Neural cell (in vitro differentiated cells): Measurements from ENCODE around the gene KCNT1. TPM values are rescaled to one million over a fixed set of nuclear protein-coding genes. Genes with fewer than 3 reads are reported as not detected.

Experiments used
- H2AFZ ChIP-seq: fragments of 200-600, 300-800 bp; sonication (generic), shearing (Covaris generic); 2 replicates; pipeline ENCODE4 v1.6.0; 2014; ENCODE audit warnings: low read depth, mild to moderate bottlenecking, antibody characterized with exemption, low read length, moderate library complexity
- H3F3A ChIP-seq: fragments of 200-600 bp; shearing (Covaris generic); 2 replicates; pipeline ENCODE4 v1.6.1; 2016; ENCODE audit warnings: mild to moderate bottlenecking, moderate library complexity, mixed read lengths, antibody characterized with exemption, low read length; ENCODE audit not compliant: insufficient read depth, poor library complexity, severe bottlenecking
- H3K27ac ChIP-seq: fragments of 200-600, 300-800 bp; sonication (generic), shearing (Covaris generic); 2 replicates; pipeline ENCODE4 v1.5.1; 2014; ENCODE audit warnings: mild to moderate bottlenecking, low read length, moderate library complexity
- H3K27me3 ChIP-seq: fragments of 300-800, 200-600 bp; sonication (generic), shearing (Covaris generic); 2 replicates; pipeline ENCODE4 v1.6.0; 2014; ENCODE audit warnings: mild to moderate bottlenecking, low read depth, low read length, moderate library complexity; ENCODE audit not compliant: insufficient read depth
- H3K36me3 ChIP-seq: fragments of 300-800, 200-600 bp; sonication (generic), shearing (Covaris generic); 2 replicates; pipeline ENCODE4 v1.5.1; 2014; ENCODE audit warnings: mild to moderate bottlenecking, antibody characterized with exemption, low read length, moderate library complexity; ENCODE audit not compliant: insufficient read depth
- H3K4me2 ChIP-seq: fragments of 300-800, 200-600 bp; sonication (generic), shearing (Covaris generic); 2 replicates; pipeline ENCODE4 v1.6.0; 2014; ENCODE audit warnings: mild to moderate bottlenecking, low read length
- H3K4me3 ChIP-seq: fragments of 300-800, 200-600 bp; sonication (generic), shearing (Covaris generic); 2 replicates; pipeline ENCODE4 v1.5.1; 2014; ENCODE audit warnings: mild to moderate bottlenecking, low read length, moderate library complexity
- H3K79me2 ChIP-seq: fragments of 200-600 bp; shearing (Covaris generic); replicated peaks from 2 replicates; pipeline ENCODE4 v1.6.0; 2014; ENCODE audit warnings: mild to moderate bottlenecking, low read length, moderate library complexity; ENCODE audit not compliant: insufficient read depth
- H3K9ac ChIP-seq: fragments of 300-800, 200-600 bp; sonication (generic), shearing (Covaris generic); 2 replicates; pipeline ENCODE4 v1.6.1; 2016; ENCODE audit warnings: mild to moderate bottlenecking, low read length, mixed read lengths
- H3K9me2 ChIP-seq: fragments of 200-600 bp; shearing (Covaris generic); 2 replicates; pipeline ENCODE4 v1.6.1; 2016; ENCODE audit warnings: mild to moderate bottlenecking, low read length, mixed read lengths; ENCODE audit not compliant: insufficient read depth
- H3K9me3 ChIP-seq: fragments of 200-600, 300-800 bp; sonication (generic), shearing (Covaris generic); 2 replicates; pipeline ENCODE4 v1.6.1; 2016; ENCODE audit warnings: mild to moderate bottlenecking, mixed run types, low read length, moderate library complexity, mixed read lengths
- H4K20me1 ChIP-seq: fragments of 200-600 bp; shearing (Covaris generic); 2 replicates; pipeline ENCODE4 v1.6.1; 2016; ENCODE audit warnings: mild to moderate bottlenecking, mixed run types; ENCODE audit not compliant: insufficient read depth
- EP300 ChIP-seq: fragments of 450-650 bp; conservative IDR thresholded peaks from 2 replicates; pipeline ENCODE4 v1.6.1; 2014; ENCODE audit warnings: antibody characterized with exemption, mild to moderate bottlenecking, moderate library complexity; ENCODE audit not compliant: poor library complexity, severe bottlenecking
- EZH2 ChIP-seq: fragments of 200-600, 300-800 bp; shearing (Covaris generic), sonication (generic); IDR thresholded peaks from 2 replicates; pipeline ENCODE4 v1.6.1; 2014; ENCODE audit warnings: antibody characterized with exemption, low read length, borderline replicate concordance, mild to moderate bottlenecking; ENCODE audit not compliant: insufficient read depth, poor library complexity, severe bottlenecking
- MXI1 ChIP-seq: fragments of 450-650 bp; conservative IDR thresholded peaks from 2 replicates; pipeline ENCODE4 v1.6.1; 2014; ENCODE audit warnings: antibody characterized with exemption, mild to moderate bottlenecking; ENCODE audit not compliant: poor library complexity, severe bottlenecking
- POLR2AphosphoS5 ChIP-seq: IDR thresholded peaks from 2 replicates; pipeline ENCODE4 v1.6.1; 2012
- RAD21 ChIP-seq: fragments of 450-650 bp; conservative IDR thresholded peaks from 2 replicates; pipeline ENCODE4 v1.6.1; 2014; ENCODE audit warnings: antibody characterized with exemption, mild to moderate bottlenecking, moderate library complexity
- SMC3 ChIP-seq: fragments of 450-650 bp; conservative IDR thresholded peaks from 2 replicates; pipeline ENCODE4 v1.6.1; 2014; ENCODE audit warnings: antibody characterized with exemption, mild to moderate bottlenecking, moderate library complexity; ENCODE audit not compliant: poor library complexity
- TAF1 ChIP-seq: IDR thresholded peaks from 2 replicates; pipeline ENCODE4 v1.6.1; 2012; ENCODE audit warnings: low read depth
- polyA plus RNA-seq: library from polyadenylated mRNA; depleted of rRNA; stranded (reverse); fragments of >200 nt; gene quantifications from 2 replicates; pipeline ENCODE4 v1.2.3, GENCODE V29; 2014
- TF ChIP-seq, protein P1 (sequence below): fragments of 450-650 bp; IDR thresholded peaks from 2 replicates; pipeline ENCODE4 v1.5.1; 2014; ENCODE audit warnings: antibody characterized with exemption, mild to moderate bottlenecking, moderate library complexity; ENCODE audit not compliant: poor library complexity, severe bottlenecking
- TF ChIP-seq, protein P2 (sequence below): IDR thresholded peaks from 2 replicates; pipeline ENCODE4 v1.6.1; 2012; ENCODE audit warnings: borderline replicate concordance

KCNT1 gene
- polyA plus RNA-seq, 1 donor from 2014 or later = 0.67 TPM

DNA sequence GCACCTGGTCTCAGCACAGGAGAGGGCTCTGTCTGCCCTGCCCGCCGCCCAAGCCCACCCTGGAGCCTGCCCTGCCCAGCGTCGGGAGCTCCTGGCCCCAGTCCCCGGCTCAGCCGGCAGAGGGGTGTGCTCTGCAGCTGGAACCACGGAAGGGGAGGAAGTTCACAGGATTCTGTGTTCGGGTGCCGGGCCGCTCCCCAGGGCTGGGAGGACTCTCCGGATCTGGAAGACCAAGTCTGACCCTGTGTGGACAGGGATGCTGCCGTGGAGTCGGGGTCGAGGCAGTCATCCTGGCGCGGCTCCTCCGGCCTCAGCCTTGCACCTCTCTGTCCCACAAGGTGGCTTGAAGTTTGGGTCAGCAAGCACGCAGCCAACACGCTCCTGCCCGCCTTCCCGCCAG is 78.6 kb downstream of the KCNT1 start:
- Histone ChIP-seq H3F3A (no peaks in the 10 kb centered on the region), H3K4me3 (no peak overlapping the region), H3K9ac (no peak overlapping the region), H3K9me2 (no peaks in the 10 kb centered on the region), H3K4me2 (no peak overlapping the region), H4K20me1 (no peaks in the 10 kb centered on the region), H2AFZ (no peak overlapping the region), H3K36me3 (no peaks in the 10 kb centered on the region), H3K9me3 (no peaks in the 10 kb centered on the region), H3K79me2 (no peaks in the 10 kb centered on the region), H3K27me3 (no peaks in the 10 kb centered on the region), H3K27ac (no peak overlapping the region)
- TF ChIP-seq EP300 (no peak), MXI1 (no peak), RAD21 (no peak), SMC3 (no peak), TAF1 (no peak), EZH2 (no peak)
- TF ChIP-seq, protein P1, sequence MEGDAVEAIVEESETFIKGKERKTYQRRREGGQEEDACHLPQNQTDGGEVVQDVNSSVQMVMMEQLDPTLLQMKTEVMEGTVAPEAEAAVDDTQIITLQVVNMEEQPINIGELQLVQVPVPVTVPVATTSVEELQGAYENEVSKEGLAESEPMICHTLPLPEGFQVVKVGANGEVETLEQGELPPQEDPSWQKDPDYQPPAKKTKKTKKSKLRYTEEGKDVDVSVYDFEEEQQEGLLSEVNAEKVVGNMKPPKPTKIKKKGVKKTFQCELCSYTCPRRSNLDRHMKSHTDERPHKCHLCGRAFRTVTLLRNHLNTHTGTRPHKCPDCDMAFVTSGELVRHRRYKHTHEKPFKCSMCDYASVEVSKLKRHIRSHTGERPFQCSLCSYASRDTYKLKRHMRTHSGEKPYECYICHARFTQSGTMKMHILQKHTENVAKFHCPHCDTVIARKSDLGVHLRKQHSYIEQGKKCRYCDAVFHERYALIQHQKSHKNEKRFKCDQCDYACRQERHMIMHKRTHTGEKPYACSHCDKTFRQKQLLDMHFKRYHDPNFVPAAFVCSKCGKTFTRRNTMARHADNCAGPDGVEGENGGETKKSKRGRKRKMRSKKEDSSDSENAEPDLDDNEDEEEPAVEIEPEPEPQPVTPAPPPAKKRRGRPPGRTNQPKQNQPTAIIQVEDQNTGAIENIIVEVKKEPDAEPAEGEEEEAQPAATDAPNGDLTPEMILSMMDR = no peak
- TF ChIP-seq, protein P2, sequence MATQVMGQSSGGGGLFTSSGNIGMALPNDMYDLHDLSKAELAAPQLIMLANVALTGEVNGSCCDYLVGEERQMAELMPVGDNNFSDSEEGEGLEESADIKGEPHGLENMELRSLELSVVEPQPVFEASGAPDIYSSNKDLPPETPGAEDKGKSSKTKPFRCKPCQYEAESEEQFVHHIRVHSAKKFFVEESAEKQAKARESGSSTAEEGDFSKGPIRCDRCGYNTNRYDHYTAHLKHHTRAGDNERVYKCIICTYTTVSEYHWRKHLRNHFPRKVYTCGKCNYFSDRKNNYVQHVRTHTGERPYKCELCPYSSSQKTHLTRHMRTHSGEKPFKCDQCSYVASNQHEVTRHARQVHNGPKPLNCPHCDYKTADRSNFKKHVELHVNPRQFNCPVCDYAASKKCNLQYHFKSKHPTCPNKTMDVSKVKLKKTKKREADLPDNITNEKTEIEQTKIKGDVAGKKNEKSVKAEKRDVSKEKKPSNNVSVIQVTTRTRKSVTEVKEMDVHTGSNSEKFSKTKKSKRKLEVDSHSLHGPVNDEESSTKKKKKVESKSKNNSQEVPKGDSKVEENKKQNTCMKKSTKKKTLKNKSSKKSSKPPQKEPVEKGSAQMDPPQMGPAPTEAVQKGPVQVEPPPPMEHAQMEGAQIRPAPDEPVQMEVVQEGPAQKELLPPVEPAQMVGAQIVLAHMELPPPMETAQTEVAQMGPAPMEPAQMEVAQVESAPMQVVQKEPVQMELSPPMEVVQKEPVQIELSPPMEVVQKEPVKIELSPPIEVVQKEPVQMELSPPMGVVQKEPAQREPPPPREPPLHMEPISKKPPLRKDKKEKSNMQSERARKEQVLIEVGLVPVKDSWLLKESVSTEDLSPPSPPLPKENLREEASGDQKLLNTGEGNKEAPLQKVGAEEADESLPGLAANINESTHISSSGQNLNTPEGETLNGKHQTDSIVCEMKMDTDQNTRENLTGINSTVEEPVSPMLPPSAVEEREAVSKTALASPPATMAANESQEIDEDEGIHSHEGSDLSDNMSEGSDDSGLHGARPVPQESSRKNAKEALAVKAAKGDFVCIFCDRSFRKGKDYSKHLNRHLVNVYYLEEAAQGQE = no peak

DNA sequence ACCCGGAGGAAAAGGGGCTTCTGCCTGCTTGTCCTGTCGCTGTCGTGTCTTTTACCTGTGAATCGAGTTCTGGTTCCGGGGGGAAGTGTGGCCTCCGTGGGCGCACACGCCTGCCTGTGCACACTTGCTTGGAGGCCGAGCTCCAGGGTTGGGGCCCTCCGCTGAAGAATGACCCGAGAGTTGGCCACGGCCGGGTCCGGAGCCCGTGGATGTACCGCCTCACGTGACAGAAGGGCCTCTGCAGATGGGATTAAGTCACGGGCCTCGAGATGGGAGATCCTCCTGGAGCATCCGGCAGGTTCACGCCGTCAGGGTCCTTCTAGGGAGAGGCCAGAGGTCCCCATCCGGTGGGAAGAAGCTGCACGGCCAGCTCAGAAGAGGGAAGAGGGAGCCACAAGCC is 81.0 kb downstream of the KCNT1 start:
- Histone ChIP-seq H3K79me2 (no peaks in the 10 kb centered on the region), H3K9me2 (no peaks in the 10 kb centered on the region), H3K27me3 (no peaks in the 10 kb centered on the region), H3K27ac (no peak overlapping the region), H3K36me3 (no peaks in the 10 kb centered on the region), H2AFZ (no peak overlapping the region), H3K9me3 (no peaks in the 10 kb centered on the region), H3K9ac (no peak overlapping the region), H4K20me1 (no peaks in the 10 kb centered on the region), H3K4me3 (no peak overlapping the region), H3F3A (no peaks in the 10 kb centered on the region), H3K4me2 (no peak overlapping the region)
- TF ChIP-seq, protein P1 = no peak
- TF ChIP-seq MXI1 (no peak), POLR2AphosphoS5 (no peak), TAF1 (no peak), RAD21 (no peak), SMC3 (no peak), EP300 (no peak), EZH2 (no peak)
- TF ChIP-seq, protein P2 = no peak
